Vagina (tissue), 2 donors: Measurements from ENCODE around the gene ZNF280D.

Experiments
- CTCF ChIP-seq, 3 experiments: fragments of 450-650 bp in 2 of 3; fragments of 200-600 bp in 1 of 3; sonication (generic) in 1 of 3; IDR thresholded peaks; one replicate each; pipeline ENCODE4 v1.5.1; 2017 to 2019; ENCODE audit warnings: antibody characterized with exemption in 3 of 3, mild to moderate bottlenecking in 2 of 3, moderate library complexity in 2 of 3
- POLR2A ChIP-seq, 2 donors: fragments of 450-650 bp; IDR thresholded peaks; one replicate each; pipeline ENCODE4 v1.6.1; 2017; ENCODE audit warnings: antibody characterized with exemption in 2 of 2, mild to moderate bottlenecking in 2 of 2, moderate library complexity in 2 of 2

GRCh38 chr15:56608993-56609392, 124.3 kb downstream of the ZNF280D start:
- no peak for TF ChIP-seq CTCF (IDR thresholded peaks at IDR 0.05)
- no peak for TF ChIP-seq POLR2A (IDR thresholded peaks at IDR 0.05)
